Measurements from ENCODE around the gene SORCS1. TPM values are rescaled to one million over a fixed set of nuclear protein-coding genes. Genes with fewer than 3 reads are reported as not detected.

The SORCS1 gene
- total RNA-seq, 1 experiment from 2014 or later, result 1.7 TPM

DNA sequence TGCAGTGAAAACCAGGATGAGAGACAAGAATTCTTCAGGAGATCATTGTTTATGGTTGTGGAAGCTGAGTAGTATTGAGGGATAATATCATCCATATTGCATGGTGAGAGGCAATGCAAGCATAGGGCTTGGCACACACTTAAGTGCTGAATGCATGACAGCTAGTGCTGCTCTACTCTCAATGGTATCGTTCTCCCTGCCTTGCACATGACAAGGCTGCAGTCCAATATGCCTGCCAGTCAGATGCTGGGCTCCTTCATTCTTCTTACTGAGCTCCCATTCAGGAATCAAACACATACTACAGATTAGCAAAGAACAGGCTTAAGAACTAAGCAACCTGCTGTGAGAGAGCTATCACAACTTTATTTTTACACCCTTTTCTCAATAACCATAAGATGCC lies 72.2 kb downstream of the SORCS1 start:
- Mint-ChIP-seq H3K4me1 (no peaks in the 10 kb centered on the region), H3K27ac (peak overlapping the region in 1 of 3 experiments; percentile 42; a peak in 1 of 7 replicates), H3K27me3 (ENCODE audit: low read depth) (no peaks in the 10 kb centered on the region), H3K36me3 (ENCODE audit: insufficient read depth in 1 of 3, low read depth in 3 of 3) (peaks cover 0 to 1% (median 0%) of the 10 kb centered on the region in 3 experiments; a peak in 1 of 7 replicates), H3K4me3 (no peak overlapping the region), H3K9me3 (no peaks in the 10 kb centered on the region)
- Histone ChIP-seq H3K9me3 (ENCODE audit: control insufficient read depth, low read depth, low read length) (no peaks in the 10 kb centered on the region), H3K27ac (ENCODE audit: insufficient read length, low read depth, low read length) (no peak overlapping the region), H2BK120ac (ENCODE audit: low read depth, low read length, poor library complexity, severe bottlenecking) (no peak overlapping the region), H3K79me2 (ENCODE audit: insufficient read depth, low read length) (no peaks in the 10 kb centered on the region), H3K18ac (ENCODE audit: insufficient read length, low read depth, low read length) (no peak overlapping the region), H3K23ac (ENCODE audit: insufficient read length, low read depth, low read length) (no peak overlapping the region), H3K56ac (ENCODE audit: insufficient read length, low read depth, low read length) (no peak overlapping the region), H2AFZ (ENCODE audit: low read length) (no peak overlapping the region), H3K23me2 (ENCODE audit: insufficient read length, low read depth, low read length, poor library complexity, severe bottlenecking) (no peaks in the 10 kb centered on the region), H4K8ac (replicated peaks; ENCODE audit: insufficient read length, low read depth, low read length) (no peak overlapping the region), H3K79me1 (ENCODE audit: insufficient read depth, low read depth, low read length, poor library complexity, severe bottlenecking) (no peaks in the 10 kb centered on the region), H3T11ph (ENCODE audit: low read length) (no peak overlapping the region), H3K9ac (ENCODE audit: extremely low read depth, insufficient read length, low read length) (no peak overlapping the region), H3K4me1 (ENCODE audit: insufficient read depth, low read length) (no peaks in the 10 kb centered on the region), H4K20me1 (ENCODE audit: control insufficient read depth, insufficient read depth, insufficient read length) (no peaks in the 10 kb centered on the region), H3K4me2 (ENCODE audit: insufficient read depth, insufficient read length, low read length) (no peak overlapping the region), H2BK12ac (ENCODE audit: insufficient read length, low read depth, low read length) (no peak overlapping the region), H2BK15ac (ENCODE audit: low read depth, low read length) (no peak overlapping the region), H2BK5ac (ENCODE audit: insufficient read length, low read length) (no peak overlapping the region), H3K14ac (ENCODE audit: insufficient read depth, low read length) (no peak overlapping the region), H4K91ac (ENCODE audit: insufficient read length, low read depth, low read length) (no peak overlapping the region), H2AK5ac (ENCODE audit: insufficient read length, low read length) (no peak overlapping the region), H3K27me3 (ENCODE audit: insufficient read depth, low read length) (no peaks in the 10 kb centered on the region), H2BK20ac (ENCODE audit: low read depth, low read length, poor library complexity, severe bottlenecking) (no peak overlapping the region), H3K4ac (ENCODE audit: low read depth, low read length) (no peak overlapping the region), H4K5ac (ENCODE audit: insufficient read length, low read depth, low read length) (no peak overlapping the region)
- no peak for DNase-seq
- WGBS (ENCODE audit: extremely low coverage, insufficient read length, low lambda C conversion rate), result no CpG with 5 or more reads among the region's 1 CpG
- TF ChIP-seq, protein P1, sequence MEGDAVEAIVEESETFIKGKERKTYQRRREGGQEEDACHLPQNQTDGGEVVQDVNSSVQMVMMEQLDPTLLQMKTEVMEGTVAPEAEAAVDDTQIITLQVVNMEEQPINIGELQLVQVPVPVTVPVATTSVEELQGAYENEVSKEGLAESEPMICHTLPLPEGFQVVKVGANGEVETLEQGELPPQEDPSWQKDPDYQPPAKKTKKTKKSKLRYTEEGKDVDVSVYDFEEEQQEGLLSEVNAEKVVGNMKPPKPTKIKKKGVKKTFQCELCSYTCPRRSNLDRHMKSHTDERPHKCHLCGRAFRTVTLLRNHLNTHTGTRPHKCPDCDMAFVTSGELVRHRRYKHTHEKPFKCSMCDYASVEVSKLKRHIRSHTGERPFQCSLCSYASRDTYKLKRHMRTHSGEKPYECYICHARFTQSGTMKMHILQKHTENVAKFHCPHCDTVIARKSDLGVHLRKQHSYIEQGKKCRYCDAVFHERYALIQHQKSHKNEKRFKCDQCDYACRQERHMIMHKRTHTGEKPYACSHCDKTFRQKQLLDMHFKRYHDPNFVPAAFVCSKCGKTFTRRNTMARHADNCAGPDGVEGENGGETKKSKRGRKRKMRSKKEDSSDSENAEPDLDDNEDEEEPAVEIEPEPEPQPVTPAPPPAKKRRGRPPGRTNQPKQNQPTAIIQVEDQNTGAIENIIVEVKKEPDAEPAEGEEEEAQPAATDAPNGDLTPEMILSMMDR (conservative IDR thresholded peaks at IDR 0.05), result no peak

All from H9 (cell line).